HepG2 (cell line): Measurements from ENCODE around the gene ZBTB4. TPM values are rescaled to one million over a fixed set of nuclear protein-coding genes. Genes with fewer than 3 reads are reported as not detected.

Experiments used
- ARID4A ChIP-seq: sonication (generic); formaldehyde crosslinking; IDR thresholded peaks from 2 replicates; pipeline ENCODE4 v1.5.0; 2020; ENCODE audit warnings: mild to moderate bottlenecking, missing genetic modification reagents, borderline replicate concordance
- FOXJ3 ChIP-seq: sonication (generic); formaldehyde crosslinking; IDR thresholded peaks from 2 replicates; pipeline ENCODE4 v1.4.0; 2020; ENCODE audit warnings: missing genetic modification reagents, mild to moderate bottlenecking, borderline replicate concordance
- NFE2L2 ChIP-seq: fragments of 150-350 bp; IDR thresholded peaks from 2 replicates; pipeline ENCODE4 v1.6.1; 2014; ENCODE audit warnings: low read length
- NFRKB ChIP-seq: fragments of 450-650 bp; IDR thresholded peaks from 2 replicates; pipeline ENCODE4 v1.6.1; 2017
- NFYB ChIP-seq: sonication (generic); formaldehyde crosslinking; IDR thresholded peaks from 2 replicates; pipeline ENCODE4 v1.4.0; 2020; ENCODE audit warnings: missing genetic modification reagents
- PCBP2 ChIP-seq: fragments of 200-400 bp; formaldehyde crosslinking; optimal IDR thresholded peaks from 2 replicates; pipeline ENCODE3; 2018; ENCODE audit warnings: low read length, low read depth; ENCODE audit not compliant: poor library complexity, severe bottlenecking
- SAP130 ChIP-seq: IDR thresholded peaks from 2 replicates; pipeline ENCODE4 v1.6.1; 2016; ENCODE audit warnings: low read depth
- XBP1 ChIP-seq: sonication (generic); formaldehyde crosslinking; IDR thresholded peaks from 2 replicates; pipeline ENCODE4 v1.5.0; 2020; ENCODE audit warnings: missing genetic modification reagents
- ZBTB33 ChIP-seq: sonication (generic); formaldehyde crosslinking; IDR thresholded peaks from 2 replicates; pipeline ENCODE4 v1.4.0; 2020; ENCODE audit warnings: missing genetic modification reagents
- ZC3H13 ChIP-seq: sonication (generic); formaldehyde crosslinking; IDR thresholded peaks from 2 replicates; pipeline ENCODE4 v1.8.1; 2023; ENCODE audit warnings: mild to moderate bottlenecking, missing genetic modification reagents, moderate library complexity
- ZNF335 ChIP-seq: sonication (generic); formaldehyde crosslinking; IDR thresholded peaks from 2 replicates; pipeline ENCODE4 v1.4.0; 2020; ENCODE audit warnings: missing genetic modification reagents
- ZNF775 ChIP-seq: sonication (generic); formaldehyde crosslinking; IDR thresholded peaks from 2 replicates; pipeline ENCODE4 v1.4.0; 2020; ENCODE audit warnings: missing genetic modification reagents, mild to moderate bottlenecking, moderate library complexity, borderline replicate concordance
- ZNF879 ChIP-seq: sonication (generic); formaldehyde crosslinking; IDR thresholded peaks from 2 replicates; pipeline ENCODE4 v1.8.1; 2023; ENCODE audit warnings: missing genetic modification reagents
- polyA plus RNA-seq, 8 experiments: library from polyadenylated mRNA; depleted of rRNA in 3 of 8; stranded (reverse) in 7 of 8; unstranded in 1 of 8; fragments of >200 nt; fragmentation: Illumina TruSeq in 4 of 8; extraction: Trizol in 4 of 8; gene quantifications; 2 replicates each; pipeline versions ENCODE4 v1.2.1 to v1.2.3, GENCODE V29; 2011 to 2016; ENCODE audit warnings: low read depth in 4 of 8, missing spikeins in 1 of 8, mixed read lengths in 1 of 8; ENCODE audit not compliant: insufficient read depth in 1 of 8
- total RNA-seq, 5 experiments: library from RNA; depleted of rRNA; stranded (reverse); fragments of >200 nt; fragmentation: Illumina TruSeq; extraction: Trizol; gene quantifications; 2 replicates each; pipeline ENCODE4 v1.2.3, GENCODE V29; 2016; ENCODE audit warnings: low read depth in 1 of 5
- TF ChIP-seq, protein P1 (sequence below): sonication (generic); formaldehyde crosslinking; IDR thresholded peaks from 2 replicates; pipeline ENCODE4 v1.9.0; 2021; ENCODE audit warnings: missing genetic modification reagents, borderline replicate concordance
- TF ChIP-seq, protein P2 (sequence below): IDR thresholded peaks from 2 replicates; pipeline ENCODE4 v1.6.1; 2016; ENCODE audit warnings: mild to moderate bottlenecking, missing biosample characterization, missing genetic modification reagents
- TF ChIP-seq, protein P3 (sequence below): IDR thresholded peaks from 2 replicates; pipeline ENCODE4 v1.4.0; 2020; ENCODE audit warnings: mild to moderate bottlenecking, missing genetic modification reagents

Gene ZBTB4
- total and polyA plus RNA-seq, 2 of the 13 experiments (the other 11 are each of a cell fraction or from before 2014, with no cell fraction given): 4.3 to 7.4 TPM

DNA sequence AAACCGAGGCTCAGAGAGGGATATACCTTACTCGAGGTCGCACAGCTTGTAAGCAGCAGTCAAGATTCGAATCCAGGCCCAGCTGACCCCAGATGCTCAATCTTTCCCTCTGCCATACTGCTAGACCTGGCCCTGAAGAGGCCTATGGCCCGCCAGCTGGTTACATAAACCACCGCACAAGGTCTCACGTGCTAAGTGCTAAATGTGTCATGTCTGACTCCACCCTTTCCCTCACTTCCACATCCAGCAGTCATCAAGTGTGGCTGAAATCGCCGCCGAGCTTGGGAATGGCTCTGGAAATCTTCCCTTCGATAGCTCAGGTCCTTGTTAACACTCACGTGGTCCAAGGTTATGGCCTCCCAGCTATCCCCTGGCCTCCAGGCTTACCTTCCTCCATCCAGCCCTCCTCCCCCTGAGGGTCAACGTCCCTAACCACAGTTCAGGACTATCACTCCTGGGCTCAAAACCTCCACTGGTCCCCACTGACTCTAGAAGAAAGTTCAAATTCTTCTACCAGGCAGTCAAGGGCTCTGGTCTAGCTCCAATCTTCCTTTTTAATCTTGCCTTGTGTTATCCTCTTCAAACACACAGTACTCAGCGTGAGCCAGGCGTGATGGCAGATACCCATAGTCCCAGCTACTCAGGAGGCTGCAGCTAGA lies 3.5 kb downstream of the ZBTB4 start (continued):
- no peak; the same call in 1 of the 2 replicates for TF ChIP-seq ARID4A (CRISPR knock-in tag)
- TF ChIP-seq, protein P1, sequence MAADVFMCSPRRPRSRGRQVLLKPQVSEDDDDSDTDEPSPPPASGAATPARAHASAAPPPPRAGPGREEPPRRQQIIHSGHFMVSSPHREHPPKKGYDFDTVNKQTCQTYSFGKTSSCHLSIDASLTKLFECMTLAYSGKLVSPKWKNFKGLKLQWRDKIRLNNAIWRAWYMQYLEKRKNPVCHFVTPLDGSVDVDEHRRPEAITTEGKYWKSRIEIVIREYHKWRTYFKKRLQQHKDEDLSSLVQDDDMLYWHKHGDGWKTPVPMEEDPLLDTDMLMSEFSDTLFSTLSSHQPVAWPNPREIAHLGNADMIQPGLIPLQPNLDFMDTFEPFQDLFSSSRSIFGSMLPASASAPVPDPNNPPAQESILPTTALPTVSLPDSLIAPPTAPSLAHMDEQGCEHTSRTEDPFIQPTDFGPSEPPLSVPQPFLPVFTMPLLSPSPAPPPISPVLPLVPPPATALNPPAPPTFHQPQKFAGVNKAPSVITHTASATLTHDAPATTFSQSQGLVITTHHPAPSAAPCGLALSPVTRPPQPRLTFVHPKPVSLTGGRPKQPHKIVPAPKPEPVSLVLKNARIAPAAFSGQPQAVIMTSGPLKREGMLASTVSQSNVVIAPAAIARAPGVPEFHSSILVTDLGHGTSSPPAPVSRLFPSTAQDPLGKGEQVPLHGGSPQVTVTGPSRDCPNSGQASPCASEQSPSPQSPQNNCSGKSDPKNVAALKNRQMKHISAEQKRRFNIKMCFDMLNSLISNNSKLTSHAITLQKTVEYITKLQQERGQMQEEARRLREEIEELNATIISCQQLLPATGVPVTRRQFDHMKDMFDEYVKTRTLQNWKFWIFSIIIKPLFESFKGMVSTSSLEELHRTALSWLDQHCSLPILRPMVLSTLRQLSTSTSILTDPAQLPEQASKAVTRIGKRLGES: no peak
- TF ChIP-seq, protein P2, sequence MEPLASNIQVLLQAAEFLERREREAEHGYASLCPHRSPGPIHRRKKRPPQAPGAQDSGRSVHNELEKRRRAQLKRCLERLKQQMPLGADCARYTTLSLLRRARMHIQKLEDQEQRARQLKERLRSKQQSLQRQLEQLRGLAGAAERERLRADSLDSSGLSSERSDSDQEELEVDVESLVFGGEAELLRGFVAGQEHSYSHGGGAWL (CRISPR knock-in tag): no peak
- TF ChIP-seq PCBP2: no peak
- no peak for TF ChIP-seq XBP1
- no peak for TF ChIP-seq NFRKB
- TF ChIP-seq ZNF879 (CRISPR knock-in tag): no peak
- TF ChIP-seq SAP130 (CRISPR knock-in tag): peak; percentile 28; the same call in 1 of the 2 replicates
- no peak for TF ChIP-seq FOXJ3 (CRISPR knock-in tag)
- no peak for TF ChIP-seq ZC3H13 (CRISPR knock-in tag)
- no peak for TF ChIP-seq ZNF775 (CRISPR knock-in tag)
- TF ChIP-seq, protein P3, sequence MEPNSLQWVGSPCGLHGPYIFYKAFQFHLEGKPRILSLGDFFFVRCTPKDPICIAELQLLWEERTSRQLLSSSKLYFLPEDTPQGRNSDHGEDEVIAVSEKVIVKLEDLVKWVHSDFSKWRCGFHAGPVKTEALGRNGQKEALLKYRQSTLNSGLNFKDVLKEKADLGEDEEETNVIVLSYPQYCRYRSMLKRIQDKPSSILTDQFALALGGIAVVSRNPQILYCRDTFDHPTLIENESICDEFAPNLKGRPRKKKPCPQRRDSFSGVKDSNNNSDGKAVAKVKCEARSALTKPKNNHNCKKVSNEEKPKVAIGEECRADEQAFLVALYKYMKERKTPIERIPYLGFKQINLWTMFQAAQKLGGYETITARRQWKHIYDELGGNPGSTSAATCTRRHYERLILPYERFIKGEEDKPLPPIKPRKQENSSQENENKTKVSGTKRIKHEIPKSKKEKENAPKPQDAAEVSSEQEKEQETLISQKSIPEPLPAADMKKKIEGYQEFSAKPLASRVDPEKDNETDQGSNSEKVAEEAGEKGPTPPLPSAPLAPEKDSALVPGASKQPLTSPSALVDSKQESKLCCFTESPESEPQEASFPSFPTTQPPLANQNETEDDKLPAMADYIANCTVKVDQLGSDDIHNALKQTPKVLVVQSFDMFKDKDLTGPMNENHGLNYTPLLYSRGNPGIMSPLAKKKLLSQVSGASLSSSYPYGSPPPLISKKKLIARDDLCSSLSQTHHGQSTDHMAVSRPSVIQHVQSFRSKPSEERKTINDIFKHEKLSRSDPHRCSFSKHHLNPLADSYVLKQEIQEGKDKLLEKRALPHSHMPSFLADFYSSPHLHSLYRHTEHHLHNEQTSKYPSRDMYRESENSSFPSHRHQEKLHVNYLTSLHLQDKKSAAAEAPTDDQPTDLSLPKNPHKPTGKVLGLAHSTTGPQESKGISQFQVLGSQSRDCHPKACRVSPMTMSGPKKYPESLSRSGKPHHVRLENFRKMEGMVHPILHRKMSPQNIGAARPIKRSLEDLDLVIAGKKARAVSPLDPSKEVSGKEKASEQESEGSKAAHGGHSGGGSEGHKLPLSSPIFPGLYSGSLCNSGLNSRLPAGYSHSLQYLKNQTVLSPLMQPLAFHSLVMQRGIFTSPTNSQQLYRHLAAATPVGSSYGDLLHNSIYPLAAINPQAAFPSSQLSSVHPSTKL (CRISPR knock-in tag): peak; percentile 21; the same call in 1 of the 2 replicates
- no peak for TF ChIP-seq NFE2L2
- TF ChIP-seq NFYB (CRISPR knock-in tag): no peak
- TF ChIP-seq ZBTB33 (CRISPR knock-in tag): peak; percentile 66; the same call in 1 of the 2 replicates
- no peak for TF ChIP-seq ZNF335 (CRISPR knock-in tag)
